WTC11 (cell line): ENCODE data around the gene SLC10A1. TPM values are rescaled to one million over a fixed set of nuclear protein-coding genes. Genes with fewer than 3 reads are reported as not detected.

ENCODE experiments used
- ATAC-seq: fragments of 200-7000 bp; cut with Tn5 transposase; 2 replicates; pipeline ENCODE4 v1.10.0; 2021; ENCODE audit warnings: mild to moderate bottlenecking, moderate library complexity
- CTCF ChIA-PET: fragments of 300-600 bp; sonication (Branson Sonifier 250); formaldehyde crosslinking; loops from one replicate; lab custom pipeline; 2021; ENCODE audit warnings: antibody characterized with exemption; lab: Charles Lee
- POLR2A ChIA-PET: fragments of 350-600 bp; sonication (Branson Sonifier 250); formaldehyde crosslinking; loops from one replicate; lab custom pipeline; 2021; ENCODE audit warnings: antibody characterized with exemption; lab: Charles Lee
- DNase-seq: peaks from one replicate; pipeline ENCODE4 v3.0.0; 2021; ENCODE audit warnings: low spot score
- H3K27ac Mint-ChIP-seq: 2 replicates; pipeline ENCODE4 v1.8.0; 2021; ENCODE audit warnings: mixed read lengths
- H3K27me3 Mint-ChIP-seq: 2 replicates; pipeline ENCODE4 v1.8.0; 2021; ENCODE audit warnings: low read depth, mild to moderate bottlenecking, moderate library complexity, mixed read lengths
- H3K36me3 Mint-ChIP-seq: 2 replicates; pipeline ENCODE4 v1.8.0; 2021; ENCODE audit warnings: mixed read lengths
- H3K4me1 Mint-ChIP-seq: 2 replicates; pipeline ENCODE4 v1.8.0; 2022; ENCODE audit warnings: mixed read lengths
- H3K4me3 Mint-ChIP-seq: 2 replicates; pipeline ENCODE4 v1.8.0; 2021; ENCODE audit warnings: mild to moderate bottlenecking, moderate library complexity, mixed read lengths
- H3K9me3 Mint-ChIP-seq: 2 replicates; pipeline ENCODE4 v1.8.0; 2021; ENCODE audit warnings: mixed read lengths
- AFF4 ChIP-seq: sonication (generic); formaldehyde crosslinking; IDR thresholded peaks from 2 replicates; pipeline ENCODE4 v1.8.1; 2023; ENCODE audit warnings: mild to moderate bottlenecking, missing genetic modification reagents, borderline replicate concordance
- ATF6 ChIP-seq: sonication (generic); formaldehyde crosslinking; IDR thresholded peaks from 2 replicates; pipeline ENCODE4 v1.8.1; 2023; ENCODE audit warnings: mild to moderate bottlenecking, missing genetic modification reagents
- CBFB ChIP-seq: sonication (generic); formaldehyde crosslinking; IDR thresholded peaks from 2 replicates; pipeline ENCODE4 v1.8.1; 2022; ENCODE audit warnings: mild to moderate bottlenecking, low read depth, missing genetic modification reagents
- CTCF ChIP-seq: fragments of 200-600 bp; IDR thresholded peaks from 2 replicates; pipeline ENCODE4 v1.8.0; 2022; ENCODE audit warnings: antibody characterized with exemption
- E2F4 ChIP-seq: sonication (generic); formaldehyde crosslinking; IDR thresholded peaks from 2 replicates; pipeline ENCODE4 v1.8.1; 2022; ENCODE audit warnings: low read depth, mild to moderate bottlenecking, moderate library complexity, missing genetic modification reagents, borderline replicate concordance
- FOXP4 ChIP-seq: sonication (generic); formaldehyde crosslinking; IDR thresholded peaks from 2 replicates; pipeline ENCODE4 v1.8.0; 2022; ENCODE audit warnings: mild to moderate bottlenecking, missing genetic modification reagents
- MLX ChIP-seq: sonication (generic); formaldehyde crosslinking; IDR thresholded peaks from 2 replicates; pipeline ENCODE4 v1.8.1; 2023; ENCODE audit warnings: mild to moderate bottlenecking, missing genetic modification reagents, moderate library complexity
- MXD4 ChIP-seq: fragments of 250-450 bp; sonication (Bioruptor Pico); IDR thresholded peaks from 2 replicates; pipeline ENCODE4 v1.8.0; 2021; ENCODE audit warnings: mild to moderate bottlenecking, moderate library complexity, borderline replicate concordance
- MYBL2 ChIP-seq: sonication (generic); formaldehyde crosslinking; IDR thresholded peaks from 2 replicates; pipeline ENCODE4 v1.8.1; 2023; ENCODE audit warnings: mild to moderate bottlenecking, moderate library complexity, missing genetic modification reagents
- NFYB ChIP-seq: sonication (generic); formaldehyde crosslinking; conservative IDR thresholded peaks from 2 replicates; pipeline ENCODE4 v1.8.0; 2022; ENCODE audit warnings: low read depth, missing genetic modification reagents
- RORB ChIP-seq: fragments of 250-450 bp; sonication (Bioruptor Pico); IDR thresholded peaks from 2 replicates; pipeline ENCODE4 v1.9.0; 2021; ENCODE audit warnings: mild to moderate bottlenecking
- SMAD4 ChIP-seq: sonication (generic); formaldehyde crosslinking; IDR thresholded peaks from 2 replicates; pipeline ENCODE4 v1.8.0; 2022; ENCODE audit warnings: mild to moderate bottlenecking, missing genetic modification reagents
- SOX15 ChIP-seq: fragments of 250-450 bp; sonication (Bioruptor Pico); IDR thresholded peaks from 2 replicates; pipeline ENCODE4 v1.9.0; 2021; ENCODE audit warnings: mild to moderate bottlenecking
- TCF7 ChIP-seq: sonication (generic); formaldehyde crosslinking; IDR thresholded peaks from 2 replicates; pipeline ENCODE4 v1.8.0; 2022; ENCODE audit warnings: mild to moderate bottlenecking, low read depth, missing genetic modification reagents, moderate library complexity
- TP53 ChIP-seq: sonication (generic); formaldehyde crosslinking; IDR thresholded peaks from 2 replicates; pipeline ENCODE4 v1.8.1; 2023; ENCODE audit warnings: mild to moderate bottlenecking, missing genetic modification reagents
- USF1 ChIP-seq: sonication (generic); formaldehyde crosslinking; IDR thresholded peaks from 2 replicates; pipeline ENCODE4 v1.8.0; 2022; ENCODE audit warnings: mild to moderate bottlenecking, missing genetic modification reagents
- ZBTB21 ChIP-seq: sonication (generic); formaldehyde crosslinking; IDR thresholded peaks from 2 replicates; pipeline ENCODE4 v1.8.1; 2023; ENCODE audit warnings: mild to moderate bottlenecking, missing genetic modification reagents, borderline replicate concordance
- ZNF121 ChIP-seq: sonication (generic); formaldehyde crosslinking; IDR thresholded peaks from 2 replicates; pipeline ENCODE4 v1.8.0; 2023; ENCODE audit warnings: missing genetic modification reagents
- ZSCAN18 ChIP-seq: fragments of 250-450 bp; sonication (Bioruptor Pico); IDR thresholded peaks from 2 replicates; pipeline ENCODE4 v2.1.2; 2022; ENCODE audit warnings: mild to moderate bottlenecking, moderate library complexity
- total RNA-seq: library from RNA; stranded (reverse); gene quantifications from 3 replicates; pipeline ENCODE4 v1.2.3, GENCODE V29; 2021

Gene SLC10A1
- total RNA-seq, 1 experiment from 2014 or later: 0.09 TPM

- peaks cover 5% of the 10 kb centered on the region for H3K36me3 Mint-ChIP-seq
- POLR2A ChIA-PET: no interaction called here
- TF ChIP-seq SMAD4 (no peak), ZBTB21 (CRISPR knock-in tag) (no peak), ZSCAN18 (CRISPR knock-in tag) (no peak), USF1 (no peak), FOXP4 (CRISPR knock-in tag) (no peak), CTCF (no peak), MYBL2 (no peak), SOX15 (CRISPR knock-in tag) (no peak), TCF7 (CRISPR knock-in tag) (no peak), AFF4 (CRISPR knock-in tag) (no peak), ZNF121 (CRISPR knock-in tag) (no peak)
- CTCF ChIA-PET: no interaction called here
- H3K4me3 Mint-ChIP-seq: no peak overlapping the region
- no peak for DNase-seq
- ATAC-seq: no peak
- no peaks in the 10 kb centered on the region for H3K4me1 Mint-ChIP-seq
- no peaks in the 10 kb centered on the region for H3K27me3 Mint-ChIP-seq
- no peaks in the 10 kb centered on the region for H3K9me3 Mint-ChIP-seq
- no peak overlapping the region for H3K27ac Mint-ChIP-seq
Observed at GRCh38 chr14:69786603-69787002, 10.4 kb downstream of the SLC10A1 start.

- ChIA-PET CTCF (interaction anchor here (0.8 to 1.0 kb wide), 2 partner anchors 180 to 243 kb away, joined by 3 read pairs; no protein-coding TSS in a partner anchor), POLR2A (no interaction called here)
- DNase-seq: no peak
- TF ChIP-seq ZNF121 (CRISPR knock-in tag) (no peak), MXD4 (no peak), RORB (CRISPR knock-in tag) (no peak), ZBTB21 (CRISPR knock-in tag) (no peak)
- peaks cover 5% of the 10 kb centered on the region for H3K36me3 Mint-ChIP-seq
- no peaks in the 10 kb centered on the region for H3K27me3 Mint-ChIP-seq
- H3K4me1 Mint-ChIP-seq: no peaks in the 10 kb centered on the region
- ATAC-seq: no peak
- H3K4me3 Mint-ChIP-seq: no peak overlapping the region
- no peaks in the 10 kb centered on the region for H3K9me3 Mint-ChIP-seq
- no peak overlapping the region for H3K27ac Mint-ChIP-seq
Observed at GRCh38 chr14:69784942-69785341, 12.1 kb downstream of the SLC10A1 start.

- no peaks in the 10 kb centered on the region for H3K4me1 Mint-ChIP-seq
- DNase-seq (no peak), ATAC-seq (no peak; the same call in 1 of the 2 replicates)
- ChIA-PET POLR2A (no interaction called here), CTCF (no interaction called here)
- H3K36me3 Mint-ChIP-seq: peaks cover 33% of the 10 kb centered on the region
- H3K4me3 Mint-ChIP-seq: no peak overlapping the region
- H3K27ac Mint-ChIP-seq: no peak overlapping the region
- H3K9me3 Mint-ChIP-seq: no peaks in the 10 kb centered on the region
- H3K27me3 Mint-ChIP-seq: no peaks in the 10 kb centered on the region
- no peak for TF ChIP-seq MLX (CRISPR knock-in tag)
- no peak for TF ChIP-seq TP53 (CRISPR knock-in tag)
- TF ChIP-seq SOX15 (CRISPR knock-in tag): no peak
- TF ChIP-seq TCF7 (CRISPR knock-in tag): no peak
- no peak for TF ChIP-seq CBFB (CRISPR knock-in tag)
- TF ChIP-seq ATF6 (CRISPR knock-in tag): no peak
- no peak for TF ChIP-seq ZNF121 (CRISPR knock-in tag)
- no peak for TF ChIP-seq E2F4 (CRISPR knock-in tag)
- TF ChIP-seq NFYB (CRISPR knock-in tag): no peak
Observed at GRCh38 chr14:69780952-69781351, 16.1 kb downstream of the SLC10A1 start.
